GM21723 (cell line): Measurements from ENCODE around the gene KCNN2.

Source experiments
- ATAC-seq: cut with Tn5 transposase; IDR thresholded peaks from one replicate; pipeline ENCODE4 v1.9.1; 2021; ENCODE audit warnings: mild to moderate bottlenecking, moderate library complexity; ENCODE audit not compliant: unreplicated experiment

KCNN2 gene

DNA sequence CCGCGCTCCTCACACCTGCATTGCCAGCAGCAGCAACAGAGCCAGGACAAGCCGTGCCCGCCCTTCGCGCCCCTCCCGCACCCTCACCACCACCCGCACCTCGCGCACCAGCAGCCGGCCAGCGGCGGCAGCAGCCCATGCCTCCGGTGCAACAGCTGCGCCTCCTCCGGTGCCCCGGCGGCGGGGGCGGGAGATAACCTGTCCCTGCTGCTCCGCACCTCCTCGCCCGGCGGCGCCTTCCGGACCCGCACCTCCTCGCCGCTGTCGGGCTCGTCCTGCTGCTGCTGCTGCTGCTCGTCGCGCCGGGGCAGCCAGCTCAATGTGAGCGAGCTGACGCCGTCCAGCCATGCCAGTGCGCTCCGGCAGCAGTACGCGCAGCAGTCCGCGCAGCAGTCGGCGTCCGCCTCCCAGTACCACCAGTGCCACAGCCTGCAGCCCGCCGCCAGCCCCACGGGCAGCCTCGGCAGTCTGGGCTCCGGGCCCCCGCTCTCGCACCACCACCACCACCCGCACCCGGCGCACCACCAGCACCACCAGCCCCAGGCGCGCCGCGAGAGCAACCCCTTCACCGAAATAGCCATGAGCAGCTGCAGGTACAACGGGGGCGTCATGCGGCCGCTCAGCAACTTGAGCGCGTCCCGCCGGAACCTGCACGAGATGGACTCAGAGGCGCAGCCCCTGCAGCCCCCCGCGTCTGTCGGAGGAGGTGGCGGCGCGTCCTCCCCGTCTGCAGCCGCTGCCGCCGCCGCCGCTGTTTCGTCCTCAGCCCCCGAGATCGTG lies 517 bp downstream of the KCNN2 start:
- peak; percentile 28 for ATAC-seq

DNA sequence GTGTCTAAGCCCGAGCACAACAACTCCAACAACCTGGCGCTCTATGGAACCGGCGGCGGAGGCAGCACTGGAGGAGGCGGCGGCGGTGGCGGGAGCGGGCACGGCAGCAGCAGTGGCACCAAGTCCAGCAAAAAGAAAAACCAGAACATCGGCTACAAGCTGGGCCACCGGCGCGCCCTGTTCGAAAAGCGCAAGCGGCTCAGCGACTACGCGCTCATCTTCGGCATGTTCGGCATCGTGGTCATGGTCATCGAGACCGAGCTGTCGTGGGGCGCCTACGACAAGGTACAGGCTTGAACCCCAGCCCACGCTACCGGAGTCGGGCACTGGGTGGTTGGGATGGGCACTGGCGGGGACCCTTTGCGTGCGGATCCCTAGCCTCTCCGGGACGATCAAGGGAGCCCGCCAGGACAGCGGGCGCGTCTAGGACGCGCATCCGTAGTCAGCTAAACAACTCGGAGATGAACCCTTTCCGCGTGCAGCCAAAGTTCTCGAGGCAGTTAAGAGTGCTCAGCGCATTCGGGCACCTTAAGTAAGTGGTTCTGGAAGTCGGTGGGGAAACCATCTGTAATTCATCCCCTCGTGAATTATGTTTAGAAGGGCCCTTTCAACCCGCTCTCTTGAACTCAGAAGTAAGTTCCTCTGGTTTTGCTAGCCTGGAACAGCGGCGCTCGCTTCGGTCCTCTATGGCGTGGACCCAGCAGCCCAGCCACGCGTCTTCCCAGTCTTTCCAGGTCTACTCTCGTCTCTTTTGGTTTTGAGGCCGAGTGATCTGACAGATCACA lies 1.3 kb downstream of the KCNN2 start:
- no peak for ATAC-seq

DNA sequence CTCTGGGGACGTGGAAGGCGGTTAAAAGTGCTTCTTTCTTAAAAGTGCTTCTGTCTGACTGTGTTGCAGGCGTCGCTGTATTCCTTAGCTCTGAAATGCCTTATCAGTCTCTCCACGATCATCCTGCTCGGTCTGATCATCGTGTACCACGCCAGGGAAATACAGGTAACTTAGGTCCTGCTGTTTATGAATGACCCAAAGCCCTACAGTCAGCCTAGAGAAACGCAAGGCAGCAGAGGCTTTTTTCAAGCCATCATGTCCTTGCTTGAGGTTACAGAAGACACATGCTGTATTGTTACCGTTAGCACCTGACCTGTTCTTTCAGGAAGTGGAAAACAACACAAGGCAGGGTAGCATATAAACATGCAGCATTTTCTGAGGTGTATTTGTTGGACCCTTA lies 2.0 kb downstream of the KCNN2 start:
- ATAC-seq = no peak

DNA sequence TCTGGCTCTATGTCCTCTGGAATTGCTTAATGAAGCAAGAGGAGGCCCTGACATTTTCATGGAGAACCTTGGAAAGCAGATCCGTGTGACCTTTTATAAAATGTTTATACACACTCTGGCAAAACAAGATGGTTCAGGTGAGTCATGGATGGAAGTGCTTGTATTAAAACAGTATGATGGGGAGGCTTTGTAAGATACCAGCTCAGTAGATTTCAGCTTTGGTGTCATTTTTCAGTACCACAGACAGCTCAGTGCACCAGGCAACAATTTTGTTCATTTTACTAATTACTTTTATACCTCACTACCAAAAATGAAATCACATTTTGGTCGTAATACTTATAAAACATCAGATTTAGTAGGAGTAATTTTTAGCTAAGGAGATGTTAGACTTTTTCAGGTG lies 5.2 kb downstream of the KCNN2 start:
- ATAC-seq = no peak

DNA sequence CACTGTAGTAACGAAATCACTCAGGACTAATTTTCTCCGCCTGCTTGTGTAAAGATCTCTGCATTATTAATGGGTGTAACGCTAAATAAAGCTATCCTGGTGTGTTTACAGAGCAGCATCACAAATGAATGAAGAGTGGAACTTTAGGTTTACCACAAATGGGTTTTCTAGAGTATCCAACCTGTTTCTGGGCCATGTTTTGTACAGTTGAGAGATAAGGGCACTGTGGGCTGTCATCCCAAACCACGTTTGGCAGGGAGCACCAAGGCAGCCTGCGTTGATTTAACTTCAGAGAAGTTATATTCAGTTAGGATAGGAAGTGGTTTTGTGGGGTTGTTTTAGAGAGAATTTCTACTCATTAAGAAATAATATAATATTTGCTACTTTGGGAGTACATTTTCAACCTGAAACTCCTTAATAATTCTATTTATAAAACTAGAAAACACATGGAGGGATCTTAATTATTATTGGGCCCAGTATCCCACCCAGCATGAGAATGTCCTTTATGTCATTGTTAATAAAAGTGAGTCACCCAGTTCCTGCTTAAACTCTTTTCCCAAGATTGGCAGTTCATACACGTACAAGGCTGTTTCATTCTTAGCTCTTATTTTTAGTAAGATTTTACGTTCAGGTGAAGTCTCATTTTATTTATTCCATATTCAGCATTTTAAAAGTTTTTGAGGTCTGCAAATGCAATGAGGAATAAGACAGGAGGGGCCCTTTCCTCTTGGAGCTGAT lies 8.0 kb downstream of the KCNN2 start:
- ATAC-seq = no peak

DNA sequence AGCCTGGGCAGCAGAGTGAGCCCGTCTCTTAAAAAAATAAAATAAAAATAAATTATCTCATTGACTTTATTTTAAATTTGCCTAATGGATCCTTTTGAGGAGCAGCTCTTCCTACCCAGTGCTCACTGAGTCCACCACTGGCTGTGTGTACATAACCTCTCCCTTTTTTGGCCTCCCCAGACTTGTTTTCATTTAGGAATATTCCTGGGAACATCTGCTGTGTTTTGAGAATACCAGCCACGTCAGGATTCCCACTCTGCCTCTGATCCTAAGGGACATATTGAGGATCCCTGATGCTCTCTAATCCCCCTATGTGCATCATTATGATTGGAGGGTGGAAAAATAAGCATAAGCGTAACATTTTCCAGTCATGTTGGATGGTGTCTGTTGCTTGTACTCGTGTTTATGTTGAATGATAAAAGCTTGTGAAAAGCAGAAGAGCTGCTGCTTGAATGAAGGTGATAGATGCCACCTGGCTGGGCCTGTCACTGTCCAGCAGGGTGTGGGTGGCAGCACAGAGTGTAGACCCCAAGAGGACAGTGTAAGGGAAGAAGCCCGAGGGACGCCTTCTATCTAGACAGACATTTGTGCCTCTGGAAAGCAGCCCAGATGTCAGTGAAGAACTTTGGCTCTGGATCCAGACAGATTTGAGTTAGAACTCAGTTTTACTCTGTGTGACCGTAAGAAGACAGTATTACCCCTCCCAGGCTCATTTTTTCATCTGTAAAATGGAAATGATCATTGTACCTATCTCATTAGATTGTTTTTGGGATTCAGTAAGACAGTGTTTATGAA lies 15.4 kb downstream of the KCNN2 start:
- no peak for ATAC-seq

DNA sequence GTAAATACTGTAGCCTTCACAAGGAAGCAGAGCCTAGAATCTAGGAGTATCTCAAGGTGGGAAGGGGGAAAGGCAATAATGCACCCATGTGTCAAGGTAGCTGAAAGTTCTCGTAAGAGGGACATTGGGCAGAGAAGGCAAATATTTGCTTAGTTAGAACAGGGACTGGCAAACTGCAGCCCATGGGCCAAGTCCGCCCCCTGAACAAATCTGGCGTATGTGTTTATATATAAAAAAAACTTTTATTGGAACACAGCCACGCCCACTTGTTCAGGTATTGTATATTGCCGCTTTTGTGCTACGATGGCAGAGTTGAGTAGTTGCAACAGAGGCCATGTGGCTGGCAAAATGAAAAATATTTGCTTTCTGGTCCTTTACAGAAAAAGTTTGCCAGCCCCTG lies 16.1 kb downstream of the KCNN2 start:
- ATAC-seq = no peak

DNA sequence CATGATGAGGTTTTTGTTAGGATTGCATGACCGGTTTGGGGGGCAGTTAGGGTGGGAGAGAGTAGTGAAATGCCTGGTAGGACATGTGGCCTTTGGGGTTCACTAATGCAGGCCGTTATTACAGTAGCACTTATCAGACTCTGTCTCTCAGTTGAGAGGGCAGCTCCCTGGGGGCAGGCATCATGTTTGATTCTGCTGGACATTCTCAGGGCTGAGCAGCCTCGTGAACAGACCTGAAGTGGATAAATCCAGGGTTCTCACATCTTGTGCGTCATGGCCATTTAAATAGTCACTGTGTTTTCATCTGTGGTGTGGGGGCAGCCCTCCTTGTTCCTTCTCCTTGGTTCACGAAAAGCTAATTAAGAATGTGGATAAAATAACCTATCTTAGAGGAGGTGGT lies 18.9 kb downstream of the KCNN2 start:
- no peak for ATAC-seq

DNA sequence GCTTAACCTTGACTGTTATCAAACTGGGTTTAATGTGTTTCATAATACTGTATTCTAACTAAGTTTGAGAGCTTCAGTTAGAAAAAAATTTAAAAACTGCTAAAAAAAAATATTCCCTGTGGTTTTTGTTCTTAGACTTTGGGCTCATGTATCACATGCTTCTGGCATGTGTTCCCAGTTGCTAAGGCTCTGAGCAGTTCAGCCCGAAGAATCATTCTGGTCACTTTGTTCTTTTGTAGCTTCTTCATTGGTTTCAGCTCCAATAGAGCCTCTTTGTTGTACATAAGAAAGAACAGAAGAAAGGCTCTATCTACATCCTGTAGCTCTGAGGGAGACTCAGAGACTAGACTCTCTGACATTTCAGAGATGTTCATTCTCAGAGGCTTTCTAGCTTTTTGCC lies 25.6 kb downstream of the KCNN2 start:
- no peak for ATAC-seq

DNA sequence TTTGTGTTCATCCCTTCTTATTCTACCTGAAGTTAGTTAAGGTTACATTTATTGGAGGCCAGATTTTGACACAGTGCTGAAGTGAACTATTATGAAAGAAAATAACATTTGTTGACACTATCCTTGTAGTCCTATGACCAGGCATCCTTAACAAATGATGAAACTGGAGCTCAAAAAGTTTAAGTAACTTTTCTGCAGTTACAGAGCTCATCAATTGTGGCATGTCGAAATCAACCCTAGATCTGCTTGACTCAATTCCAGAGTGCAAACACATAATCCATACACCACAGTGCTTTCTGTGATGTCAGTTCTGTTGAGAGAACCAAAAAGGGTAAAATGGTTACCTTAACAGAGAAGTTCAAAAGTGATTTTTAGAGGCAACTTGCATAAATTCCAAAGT lies 28.6 kb downstream of the KCNN2 start:
- no peak for ATAC-seq

DNA sequence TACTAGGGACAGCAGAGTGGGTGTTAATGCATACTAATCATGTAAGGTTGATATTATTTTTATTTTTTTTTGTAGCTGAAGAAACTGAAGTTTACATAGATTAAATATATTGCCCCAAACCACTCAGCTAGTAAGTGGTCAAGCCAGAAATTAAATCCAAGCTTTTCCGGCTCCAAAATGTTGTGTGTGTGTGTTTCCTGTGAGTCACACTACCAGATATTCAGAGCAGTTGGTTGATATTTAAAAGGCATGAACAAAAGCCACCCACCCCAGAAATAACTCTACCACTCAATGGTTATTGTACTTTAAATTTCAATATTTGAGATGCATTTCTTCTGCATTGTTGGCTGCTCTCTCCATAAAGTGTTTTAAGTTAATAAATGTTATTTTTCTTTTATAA lies 29.5 kb downstream of the KCNN2 start:
- no peak for ATAC-seq

DNA sequence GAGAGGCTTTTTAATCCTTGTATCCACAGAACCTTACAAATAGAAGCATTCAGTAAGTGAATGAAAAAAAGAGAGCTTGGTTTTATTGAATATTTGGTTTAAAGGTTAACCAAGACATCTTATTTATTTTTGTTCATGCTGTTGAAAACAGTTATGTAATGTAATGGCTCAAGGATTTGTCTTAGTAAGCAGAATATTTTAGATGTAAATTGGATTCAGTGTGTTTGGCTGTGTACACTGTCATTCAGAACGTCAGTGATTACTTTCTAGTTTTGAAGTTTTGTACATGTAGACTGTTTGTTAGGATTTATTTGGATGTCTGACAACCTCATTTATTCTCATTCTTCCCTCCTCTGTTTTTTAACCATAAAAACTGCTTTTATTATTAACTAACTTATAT lies 31.3 kb downstream of the KCNN2 start:
- ATAC-seq = no peak

DNA sequence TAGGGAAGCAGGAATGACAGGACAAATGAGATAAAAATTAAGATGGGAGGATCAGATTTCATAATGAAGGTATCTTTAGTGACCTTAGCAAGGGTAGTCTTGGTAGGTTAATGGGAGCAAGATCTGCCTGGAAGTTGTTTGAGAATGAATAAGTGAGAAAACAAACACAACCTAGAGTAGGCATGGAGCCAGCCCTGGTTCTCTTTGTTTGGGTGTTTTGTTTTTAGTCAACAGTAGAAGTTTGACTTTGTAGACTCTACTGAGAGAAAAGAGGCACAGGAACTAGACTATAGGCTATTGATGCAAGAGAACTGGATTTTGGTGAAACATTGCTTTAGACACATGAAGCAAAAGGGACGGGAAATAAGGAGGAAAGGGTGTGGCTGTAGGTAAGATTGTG lies 40.3 kb downstream of the KCNN2 start:
- no peak for ATAC-seq

DNA sequence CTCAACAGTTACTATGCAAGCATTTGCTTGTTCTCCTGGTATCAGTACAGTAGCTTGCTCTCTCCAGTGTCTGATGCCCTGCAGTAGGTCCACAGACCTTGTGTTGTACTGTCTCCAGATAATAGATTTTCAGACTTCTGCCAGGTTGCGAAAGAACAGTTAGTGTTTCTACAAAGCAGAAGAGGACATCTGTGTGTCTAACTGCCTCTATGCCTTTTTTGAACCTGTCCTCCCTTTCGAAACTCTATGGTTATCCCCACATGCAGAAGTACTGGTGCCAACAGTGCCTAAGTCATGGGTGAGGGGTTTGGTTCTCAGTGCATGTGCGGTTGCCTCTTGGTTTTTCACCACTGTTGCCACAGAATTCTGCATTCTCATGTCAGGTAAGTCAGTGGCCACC lies 45.9 kb downstream of the KCNN2 start:
- no peak for ATAC-seq

DNA sequence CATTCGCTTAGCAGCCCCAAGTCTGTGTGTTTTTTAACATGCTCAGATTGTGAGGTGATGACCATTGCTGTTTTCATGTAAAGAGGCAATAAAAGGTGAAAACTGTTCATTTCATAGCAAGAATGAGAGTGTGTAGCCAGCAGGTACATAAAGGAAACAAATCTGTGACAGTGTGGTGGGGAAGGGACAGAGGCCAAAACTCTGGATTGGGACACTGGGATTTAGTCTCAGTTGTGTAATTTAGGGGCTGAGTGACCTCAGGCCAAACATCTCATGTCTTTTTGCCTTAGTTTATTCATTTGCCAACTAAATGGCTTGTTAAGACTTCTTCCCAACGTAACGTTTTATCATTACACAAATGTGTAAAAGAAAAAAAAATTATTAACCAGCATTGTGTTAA lies 47.0 kb downstream of the KCNN2 start:
- ATAC-seq = no peak

DNA sequence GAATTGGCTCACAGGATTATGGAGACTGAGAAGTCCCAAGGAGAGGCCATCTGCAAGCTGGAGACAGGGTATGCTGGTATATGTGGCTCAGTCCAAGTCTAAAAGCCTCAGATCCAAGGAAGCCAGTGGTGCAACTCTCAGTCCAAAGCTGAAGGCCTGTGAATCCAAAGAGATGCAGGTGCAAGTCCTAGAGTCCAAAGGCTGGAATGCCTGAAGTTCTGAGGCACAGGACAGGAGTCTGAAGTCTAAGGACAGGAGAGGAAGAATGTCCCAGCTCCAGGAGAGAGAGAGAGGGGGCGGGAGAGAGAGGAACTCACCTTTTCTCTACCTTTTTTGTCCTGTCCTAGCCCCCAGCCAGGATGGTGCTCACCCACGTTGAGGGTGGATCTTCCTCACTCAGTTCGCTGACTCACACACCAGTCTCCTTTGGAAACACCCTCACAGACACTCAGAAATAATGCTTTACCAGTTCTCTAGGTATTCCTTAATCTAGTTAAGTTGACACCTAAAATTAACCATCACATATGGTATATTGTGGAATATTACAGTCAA lies 49.6 kb downstream of the KCNN2 start:
- ATAC-seq = no peak

DNA sequence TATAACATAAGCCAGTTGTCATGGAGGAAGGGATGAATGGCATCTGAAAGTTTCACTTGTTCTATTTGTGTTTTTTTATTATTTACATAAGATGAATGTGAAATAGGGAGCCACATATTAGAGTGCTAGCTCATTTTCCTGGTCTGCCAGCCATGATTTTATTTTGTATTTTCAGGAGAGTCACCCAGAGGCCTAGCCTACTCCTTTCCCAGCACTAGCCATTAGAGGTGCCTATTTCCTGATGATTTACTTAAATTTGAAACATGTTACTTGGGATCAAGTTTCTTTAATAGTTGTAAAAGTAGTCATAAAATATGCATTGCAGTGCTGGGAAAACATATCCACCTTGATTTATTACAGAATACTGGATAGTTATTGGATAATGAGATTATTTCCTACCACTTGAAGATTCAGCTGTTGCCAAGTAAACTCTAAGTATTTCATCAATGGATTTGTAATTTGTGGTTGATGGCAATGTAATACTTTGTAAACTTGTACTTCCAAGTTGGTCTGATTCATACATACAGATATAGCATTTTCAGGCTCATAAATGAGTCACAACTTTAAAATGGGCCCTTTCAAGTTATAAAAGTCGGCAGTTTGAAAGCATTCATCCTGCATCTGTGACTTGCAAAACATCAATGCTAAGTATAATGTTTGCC lies 50.8 kb downstream of the KCNN2 start:
- ATAC-seq = no peak

DNA sequence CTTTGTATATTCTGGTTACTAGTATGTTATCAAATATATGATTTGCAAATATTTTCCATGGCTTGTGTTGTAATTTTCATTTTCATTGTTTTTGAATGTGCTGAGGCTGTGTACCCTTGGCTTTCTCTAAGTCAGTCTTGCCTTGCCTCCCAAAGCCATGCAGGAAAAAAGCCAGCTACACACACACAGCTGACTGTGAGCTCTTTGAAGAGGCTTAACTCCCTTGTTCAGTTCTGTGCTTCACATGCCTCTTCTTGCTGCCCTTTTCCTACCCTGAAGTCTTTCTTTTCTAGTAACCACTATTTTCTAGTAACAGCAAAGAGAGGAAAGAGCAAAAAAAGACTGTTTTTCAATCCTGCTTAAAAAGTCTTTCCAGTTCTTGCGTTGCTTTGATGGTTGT lies 53.9 kb downstream of the KCNN2 start:
- no peak for ATAC-seq

DNA sequence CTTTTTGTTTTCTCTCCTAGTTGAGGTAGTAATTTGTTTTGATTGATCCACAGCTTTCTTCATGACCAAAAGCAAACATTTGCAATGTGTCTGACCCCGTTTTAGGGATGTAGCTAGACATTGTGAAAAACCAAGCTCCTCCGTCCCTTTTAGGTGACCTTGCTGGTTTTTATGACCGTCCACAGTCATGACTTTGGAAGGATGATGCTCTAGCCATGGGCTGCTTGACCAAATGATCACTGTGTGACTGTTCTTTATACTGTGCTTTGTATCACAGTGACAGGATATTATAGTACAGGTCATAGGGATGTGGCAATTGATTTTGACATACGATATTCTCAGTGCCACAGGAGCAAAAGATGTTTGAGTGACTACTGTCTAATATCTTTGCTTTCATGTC lies 54.4 kb downstream of the KCNN2 start:
- no peak for ATAC-seq

DNA sequence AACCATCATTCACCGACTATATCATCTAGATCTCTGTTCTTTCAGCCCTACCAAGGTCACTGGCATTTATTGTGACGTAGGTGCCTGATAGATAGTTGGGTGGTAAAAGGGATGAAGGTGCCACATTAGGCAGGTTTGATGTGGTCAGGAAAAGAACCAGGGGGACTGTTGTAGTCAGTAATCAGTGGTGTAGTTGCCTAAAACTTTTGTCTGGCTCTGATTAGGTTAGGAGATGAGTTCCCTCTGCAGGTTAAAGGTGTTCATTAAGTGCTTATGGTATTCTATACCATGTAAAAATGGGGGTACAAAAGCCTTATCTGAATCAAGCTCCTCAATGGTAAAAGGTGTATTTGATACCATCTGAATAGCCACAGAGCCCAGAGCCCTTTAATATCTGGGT lies 55.6 kb downstream of the KCNN2 start:
- ATAC-seq = no peak
